Motor neuron (in vitro differentiated cells): ENCODE measurements around the gene PTPRG. TPM values are rescaled to one million over a fixed set of nuclear protein-coding genes. Genes with fewer than 3 reads are reported as not detected.

ENCODE experiments used
- ATAC-seq, 8 experiments: fragments of 200-7000 bp; cut with Tn5 transposase; replicated peaks in 6 of 8; 2 replicates each; pipeline ENCODE4 v1.8.0; 2021; ENCODE audit warnings: mild to moderate bottlenecking in 8 of 8, moderate library complexity in 8 of 8
- H3K27ac ChIP-seq, 2 donors: fragments of 250-450 bp; sonication (Bioruptor Pico); 2 replicates each; pipeline ENCODE4 v1.9.0; 2021; ENCODE audit warnings: antibody characterized with exemption in 2 of 2, mild to moderate bottlenecking in 2 of 2, moderate library complexity in 1 of 2
- H3K4me1 ChIP-seq, 2 donors: fragments of 250-450 bp; sonication (Bioruptor Pico); replicated peaks in 1 of 2; 2 replicates each; pipeline ENCODE4 v1.6.1; 2021; ENCODE audit warnings: antibody characterized with exemption in 2 of 2, mild to moderate bottlenecking in 2 of 2, moderate library complexity in 1 of 2
- H3K4me3 ChIP-seq, 5 donors: fragments of 250-450 bp; sonication (Bioruptor Pico); 2 replicates each; pipeline ENCODE4 v1.9.0; 2021; ENCODE audit warnings: antibody characterized with exemption in 5 of 5, mild to moderate bottlenecking in 5 of 5, moderate library complexity in 4 of 5
- WGBS, 10 experiments: fragments of 450-650 bp; shearing (Covaris generic); methylation state at CpG; one replicate each; pipeline ENCODE4 v1.0.0; 2022; 5-methylcytosine and 5-hydroxymethylcytosine counted together
- in situ Hi-C, 9 experiments: fragments of 400-800 bp; cut with MboI; loops; one replicate each; pipeline ENCODE4 v1.15.0; 2021; ENCODE audit warnings: low sequenced_read_pairs in 9 of 9, low pct_unique_long_range_greater_than_20kb in 2 of 9; ENCODE audit not compliant: unreplicated experiment in 9 of 9
- total RNA-seq, 8 experiments: library from RNA; unstranded; fragments of 300-600 nt; gene quantifications; 2 replicates each; pipeline versions ENCODE4 v1.2.3 to v1.2.4, GENCODE V29; 2022

The PTPRG gene
- total RNA-seq, 8 experiments from 2014 or later = 15.9 to 75.2 (median 42.9) TPM

GRCh38 chr3:62135741-62136140, 574.4 kb downstream of the PTPRG start:
- ATAC-seq = no peak
- no peak overlapping the region for H3K27ac ChIP-seq
- peaks cover 8 to 10% of the 10 kb centered on the region in 2 donors for H3K4me1 ChIP-seq
- 93 to 100% (median 100%) methylated on average over 1 to 4 of the region's 7 CpGs; no CpG with 5 or more reads in 5 of the 10 experiments for WGBS, 10 experiments
- H3K4me3 ChIP-seq = no peak overlapping the region
- in situ Hi-C loops = no loop called here

- WGBS, 10 experiments = 67 to 94% (median 84%) methylated on average over 1 to 6 of the region's 6 CpGs; no CpG with 5 or more reads in 4 of the 10 experiments
- peak in 3 of 8 experiments; percentile 96 to 98 (median 98) for ATAC-seq
- Histone ChIP-seq H3K4me1 (peaks cover 6 to 20% of the 10 kb centered on the region in 2 donors), H3K27ac (no peak overlapping the region), H3K4me3 (no peak overlapping the region)
- in situ Hi-C loops = no loop called here
Observed at GRCh38 chr3:62139957-62140356, 578.6 kb downstream of the PTPRG start.

GRCh38 chr3:62142331-62143085, 581.1 kb downstream of the PTPRG start:
- H3K4me1 ChIP-seq = peaks cover 6 to 20% of the 10 kb centered on the region in 2 donors
- no peak overlapping the region for H3K27ac ChIP-seq
- in situ Hi-C loops = no loop called here
- peak in 5 of 8 experiments; percentile 72 to 91 (median 87) for ATAC-seq
- no peak overlapping the region for H3K4me3 ChIP-seq
- WGBS, 10 experiments = 40 to 100% (median 73%) methylated on average over 1 to 7 of the region's 9 CpGs; no CpG with 5 or more reads in 2 of the 10 experiments

GRCh38 chr3:62143843-62144450, 582.6 kb downstream of the PTPRG start:
- WGBS, 10 experiments = 60 to 100% (median 81%) methylated on average over 1 to 6 of the region's 6 CpGs
- Histone ChIP-seq H3K4me1 (peaks cover 6 to 20% of the 10 kb centered on the region in 2 donors), H3K4me3 (no peak overlapping the region), H3K27ac (no peak overlapping the region)
- in situ Hi-C loops = no loop called here
- peak in 1 of 8 experiments; percentile 32 for ATAC-seq

- 0 to 100% (median 85%) methylated on average over 1 to 4 of the region's 4 CpGs for WGBS, 10 experiments
- Histone ChIP-seq H3K4me1 (peaks cover 6 to 20% of the 10 kb centered on the region in 2 donors), H3K27ac (no peak overlapping the region), H3K4me3 (no peak overlapping the region)
- no peak for ATAC-seq
- in situ Hi-C loops = no loop called here
Observed at GRCh38 chr3:62144482-62144881, 583.1 kb downstream of the PTPRG start.

- no peak overlapping the region for H3K27ac ChIP-seq
- WGBS, 10 experiments = 80 to 100% (median 95%) methylated on average over 2 to 8 of the region's 9 CpGs
- no peak overlapping the region for H3K4me3 ChIP-seq
- H3K4me1 ChIP-seq = peaks cover 6 to 18% of the 10 kb centered on the region in 2 donors
- in situ Hi-C loops = no loop called here
- no peak for ATAC-seq
Observed at GRCh38 chr3:62145086-62145757, 583.9 kb downstream of the PTPRG start.

- WGBS, 10 experiments = 73 to 100% (median 100%) methylated on average over 1 to 5 of the region's 6 CpGs; no CpG with 5 or more reads in 2 of the 10 experiments
- Histone ChIP-seq H3K4me1 (no peaks in the 10 kb centered on the region), H3K27ac (no peak overlapping the region), H3K4me3 (no peak overlapping the region)
- in situ Hi-C loops = no loop called here
- ATAC-seq = peak in 1 of 8 experiments; percentile 58
Observed at GRCh38 chr3:62149539-62149938, 588.2 kb downstream of the PTPRG start.

GRCh38 chr3:62149962-62150361, 588.6 kb downstream of the PTPRG start:
- no peak overlapping the region for H3K27ac ChIP-seq
- H3K4me1 ChIP-seq = no peaks in the 10 kb centered on the region
- H3K4me3 ChIP-seq = no peak overlapping the region
- ATAC-seq = peak in 3 of 8 experiments; percentile 44 to 91 (median 87)
- WGBS, 10 experiments = 0 to 100% (median 88%) methylated on average over 1 to 2 of the region's 2 CpGs; no CpG with 5 or more reads in 4 of the 10 experiments
- in situ Hi-C loops = no loop called here

- Histone ChIP-seq H3K4me3 (no peak overlapping the region), H3K27ac (no peak overlapping the region), H3K4me1 (no peaks in the 10 kb centered on the region)
- 100% methylated on average over 1 of the region's 1 CpG; no CpG with 5 or more reads in 4 of the 10 experiments for WGBS, 10 experiments
- no peak for ATAC-seq
- in situ Hi-C loops = no loop called here
Observed at GRCh38 chr3:62151591-62151990, 590.2 kb downstream of the PTPRG start.

- no peaks in the 10 kb centered on the region for H3K4me1 ChIP-seq
- 50 to 100% (median 83%) methylated on average over 1 of the region's 1 CpG; no CpG with 5 or more reads in 1 of the 10 experiments for WGBS, 10 experiments
Observed at GRCh38 chr3:62153231-62153630, 591.9 kb downstream of the PTPRG start.

GRCh38 chr3:62154457-62155148, 593.2 kb downstream of the PTPRG start:
- no peaks in the 10 kb centered on the region for H3K4me1 ChIP-seq
- in situ Hi-C loops = no loop called here
- no peak overlapping the region for H3K4me3 ChIP-seq
- ATAC-seq = no peak
- WGBS, 10 experiments = 70 to 100% (median 86%) methylated on average over 1 to 8 of the region's 13 CpGs; no CpG with 5 or more reads in 2 of the 10 experiments
- no peak overlapping the region for H3K27ac ChIP-seq

More at GRCh38 chr3:62153231-62153630, 591.9 kb downstream of the PTPRG start:
- in situ Hi-C loops = no loop called here
- no peak overlapping the region for H3K27ac ChIP-seq
- H3K4me3 ChIP-seq = no peak overlapping the region
- ATAC-seq = no peak

GRCh38 chr3:62159056-62159708, 597.8 kb downstream of the PTPRG start:
- WGBS, 10 experiments = 59 to 100% (median 94%) methylated on average over 1 to 4 of the region's 4 CpGs; no CpG with 5 or more reads in 1 of the 10 experiments
- in situ Hi-C loops = no loop called here
- H3K27ac ChIP-seq = no peak overlapping the region

More at GRCh38 chr3:62159056-62159708, 597.8 kb downstream of the PTPRG start:
- ATAC-seq = no peak
- H3K4me3 ChIP-seq = no peak overlapping the region
- H3K4me1 ChIP-seq = peaks cover 0 to 16% of the 10 kb centered on the region in 2 donors
